ENCODE measurements around the gene SMIM12. TPM values are rescaled to one million over a fixed set of nuclear protein-coding genes. Genes with fewer than 3 reads are reported as not detected.
A peak's percentile ranks its signal among the peaks of the same experiment; 100 is the strongest.

The SMIM12 gene
- total and polyA plus RNA-seq, 5 experiments from 2014 or later: 40.9 to 77.3 (median 59.1) TPM

- peak overlapping the region in 1 of 10 donors; percentile 30 for H3K4me3 Mint-ChIP-seq
- H3K4me1 Mint-ChIP-seq: peaks cover 16 to 43% (median 26%) of the 10 kb centered on the region in 4 donors
- H3K27ac Mint-ChIP-seq: peak overlapping the region in 3 of 10 donors; percentile 32 to 88 (median 47)
- H3K9me3 Mint-ChIP-seq: no peaks in the 10 kb centered on the region
- POLR2A ChIA-PET: interaction anchor here (3.0 kb wide), 1 partner anchor 10 kb away, joined by 14 read pairs; the partner anchor contains the start of gene SMIM12
- peaks cover 4 to 26% (median 11%) of the 10 kb centered on the region in 5 donors for H3K27me3 Mint-ChIP-seq
- no peak for DNase-seq
- H3K36me3 Mint-ChIP-seq: no peaks in the 10 kb centered on the region
- ATAC-seq: no peak
These were observed 10.8 kb upstream of the SMIM12 start for GRCh38 chr1:34870395-34870794.

DNA sequence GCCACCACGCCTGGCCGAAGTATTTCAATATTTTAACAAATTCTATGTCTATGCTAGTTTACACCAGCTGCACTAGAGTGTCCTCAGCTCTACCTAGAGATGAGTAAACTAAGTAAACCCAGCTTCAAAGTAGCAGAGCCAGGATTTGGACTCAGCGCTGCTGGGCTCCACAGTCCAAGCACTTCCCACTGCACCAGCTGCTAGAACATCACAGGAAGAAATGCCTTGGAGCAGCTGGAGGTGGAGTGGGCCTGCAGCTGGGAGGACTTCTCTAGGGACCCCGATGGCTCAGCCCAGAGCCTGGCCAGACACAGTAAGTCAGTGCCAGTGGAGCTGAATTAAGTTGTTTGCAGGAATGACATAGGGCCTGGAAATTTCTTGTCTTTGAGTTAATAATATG is 10.2 kb upstream of the SMIM12 start:
- DNase-seq (no peak), ATAC-seq (no peak)
- H3K36me3 Mint-ChIP-seq: no peaks in the 10 kb centered on the region
- POLR2A ChIA-PET: interaction anchor here (3.0 kb wide), 1 partner anchor 10 kb away, joined by 14 read pairs; the partner anchor contains the start of gene SMIM12
- H3K27ac Mint-ChIP-seq: peak overlapping the region in 1 of 10 donors; percentile 4
- no peak overlapping the region for H3K4me3 Mint-ChIP-seq
- no peaks in the 10 kb centered on the region for H3K9me3 Mint-ChIP-seq
- H3K27me3 Mint-ChIP-seq: peaks cover 4 to 21% (median 7%) of the 10 kb centered on the region in 5 donors
- H3K4me1 Mint-ChIP-seq: peaks cover 17 to 48% (median 30%) of the 10 kb centered on the region in 4 donors

DNA sequence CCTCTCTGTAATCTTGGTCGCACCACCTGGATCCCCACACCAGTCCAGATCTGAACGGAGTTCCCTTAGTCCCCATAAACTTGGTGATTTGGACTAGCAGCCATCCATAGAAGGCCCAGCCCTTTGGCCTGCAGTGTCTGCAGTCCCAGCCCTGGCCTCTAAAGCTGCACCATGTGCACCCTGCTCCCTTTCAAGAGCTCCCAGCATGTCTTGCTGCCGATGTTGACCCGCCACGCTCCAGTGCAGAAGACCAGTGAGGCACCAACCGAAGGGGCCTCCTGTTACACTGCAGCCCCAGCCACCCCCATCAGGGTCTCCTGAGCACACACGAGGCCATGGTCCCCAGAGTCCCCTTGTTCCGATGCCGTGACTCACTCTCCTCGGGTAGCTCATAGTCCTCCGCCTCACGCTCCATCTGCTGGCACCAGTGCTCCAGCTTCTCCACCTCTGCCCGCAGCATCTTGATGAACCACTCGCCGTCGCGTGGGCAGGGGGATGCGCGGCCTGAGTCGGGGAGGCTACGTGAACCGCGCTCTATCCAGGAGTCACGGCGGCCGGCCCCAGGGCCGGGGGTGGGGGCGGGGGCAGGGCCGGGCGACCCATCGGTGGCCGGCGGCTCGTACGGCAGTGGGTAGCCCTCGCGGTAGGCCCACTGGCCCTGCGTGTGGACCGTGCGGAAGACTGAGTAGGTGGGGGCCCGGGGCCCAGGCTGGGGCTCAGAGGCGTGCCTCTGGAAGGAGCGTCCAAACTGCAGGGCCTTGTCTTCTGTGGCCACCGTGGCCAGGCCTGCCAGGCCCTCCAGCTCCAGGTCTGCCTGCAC is 8.9 kb upstream of the SMIM12 start:
- peaks cover 2 to 20% (median 4%) of the 10 kb centered on the region in 5 donors for H3K27me3 Mint-ChIP-seq
- no peaks in the 10 kb centered on the region for H3K36me3 Mint-ChIP-seq
- H3K4me1 Mint-ChIP-seq: peaks cover 26 to 61% (median 43%) of the 10 kb centered on the region in 4 donors
- DNase-seq (no peak), ATAC-seq (no peak)
- H3K4me3 Mint-ChIP-seq: peak overlapping the region in 8 of 10 donors; percentile 54 to 80 (median 64)
- no peaks in the 10 kb centered on the region for H3K9me3 Mint-ChIP-seq
- POLR2A ChIA-PET: interaction anchor here (0.7 to 1.0 kb wide), 2 partner anchors 7 to 9 kb away, joined by 3 to 5 read pairs; partner anchors contain the start of gene SMIM12
- peak overlapping the region in 7 of 10 donors; percentile 10 to 80 (median 59) for H3K27ac Mint-ChIP-seq

DNA sequence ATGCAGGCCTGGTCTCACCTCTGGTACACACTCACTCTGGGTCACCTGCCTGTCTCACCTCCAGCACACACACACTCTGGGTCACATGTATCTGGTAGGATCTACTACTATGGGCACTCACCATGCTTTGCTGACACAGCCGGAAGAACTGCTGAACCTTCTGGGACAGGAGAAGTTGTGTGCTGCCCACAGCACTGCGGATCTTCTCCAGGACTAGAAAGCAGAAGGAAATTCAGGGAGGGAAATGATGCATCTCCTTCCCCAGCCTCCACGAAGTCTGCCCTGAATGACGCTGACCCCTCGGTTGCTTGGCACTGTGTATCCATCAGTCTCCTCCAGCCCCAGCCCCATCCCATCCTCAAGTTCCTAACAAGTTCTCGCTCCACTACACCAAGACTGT is 7.9 kb upstream of the SMIM12 start:
- POLR2A ChIA-PET: interaction anchor here (1.0 to 1.7 kb wide), 3 partner anchors 8 to 164 kb away, joined by 4 to 7 read pairs (median 5); partner anchors contain the start of genes SMIM12, TMEM35B and ZMYM6
- Mint-ChIP-seq H3K27me3 (peaks cover 0 to 12% (median 4%) of the 10 kb centered on the region in 5 donors), H3K4me1 (peaks cover 33 to 72% (median 53%) of the 10 kb centered on the region in 4 donors), H3K4me3 (peak overlapping the region; percentile 40 to 80 (median 64)), H3K9me3 (no peaks in the 10 kb centered on the region), H3K36me3 (no peaks in the 10 kb centered on the region), H3K27ac (peak overlapping the region in 8 of 10 donors; percentile 33 to 80 (median 60))
- DNase-seq: no peak
- ATAC-seq: no peak

DNA sequence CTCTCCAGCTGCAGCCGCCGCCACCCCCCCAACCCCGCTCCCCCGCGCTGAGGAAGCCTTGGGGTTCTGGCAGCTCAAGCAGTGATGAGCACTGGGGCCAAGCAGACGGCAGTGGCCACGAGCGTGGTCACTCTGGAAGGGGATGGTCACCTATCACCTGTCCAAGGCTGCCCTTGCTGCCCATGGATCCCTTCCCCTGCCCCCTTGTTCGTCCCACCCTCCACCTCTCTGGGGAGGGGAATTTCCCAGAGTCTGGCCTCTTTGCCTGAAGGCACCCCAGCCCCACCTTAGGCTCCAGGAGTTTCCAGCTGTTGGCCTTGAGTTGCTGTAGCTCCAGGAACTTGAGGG is 7.2 kb upstream of the SMIM12 start:
- H3K4me1 Mint-ChIP-seq: peaks cover 29 to 67% (median 51%) of the 10 kb centered on the region in 4 donors
- no peak for DNase-seq
- peak in 1 of 2 donors; percentile 31 for ATAC-seq
- POLR2A ChIA-PET: interaction anchor here (1.2 to 2.5 kb wide), 6 partner anchors 12 to 165 kb away, joined by 3 to 12 read pairs (median 6); partner anchors contain the start of genes TMEM35B and ZMYM6
- H3K9me3 Mint-ChIP-seq: no peaks in the 10 kb centered on the region
- H3K36me3 Mint-ChIP-seq: no peaks in the 10 kb centered on the region
- H3K4me3 Mint-ChIP-seq: peak overlapping the region; percentile 33 to 93 (median 83)
- peaks cover 0 to 7% (median 0%) of the 10 kb centered on the region in 5 donors for H3K27me3 Mint-ChIP-seq
- H3K27ac Mint-ChIP-seq: peak overlapping the region in 8 of 10 donors; percentile 35 to 94 (median 88)

DNA sequence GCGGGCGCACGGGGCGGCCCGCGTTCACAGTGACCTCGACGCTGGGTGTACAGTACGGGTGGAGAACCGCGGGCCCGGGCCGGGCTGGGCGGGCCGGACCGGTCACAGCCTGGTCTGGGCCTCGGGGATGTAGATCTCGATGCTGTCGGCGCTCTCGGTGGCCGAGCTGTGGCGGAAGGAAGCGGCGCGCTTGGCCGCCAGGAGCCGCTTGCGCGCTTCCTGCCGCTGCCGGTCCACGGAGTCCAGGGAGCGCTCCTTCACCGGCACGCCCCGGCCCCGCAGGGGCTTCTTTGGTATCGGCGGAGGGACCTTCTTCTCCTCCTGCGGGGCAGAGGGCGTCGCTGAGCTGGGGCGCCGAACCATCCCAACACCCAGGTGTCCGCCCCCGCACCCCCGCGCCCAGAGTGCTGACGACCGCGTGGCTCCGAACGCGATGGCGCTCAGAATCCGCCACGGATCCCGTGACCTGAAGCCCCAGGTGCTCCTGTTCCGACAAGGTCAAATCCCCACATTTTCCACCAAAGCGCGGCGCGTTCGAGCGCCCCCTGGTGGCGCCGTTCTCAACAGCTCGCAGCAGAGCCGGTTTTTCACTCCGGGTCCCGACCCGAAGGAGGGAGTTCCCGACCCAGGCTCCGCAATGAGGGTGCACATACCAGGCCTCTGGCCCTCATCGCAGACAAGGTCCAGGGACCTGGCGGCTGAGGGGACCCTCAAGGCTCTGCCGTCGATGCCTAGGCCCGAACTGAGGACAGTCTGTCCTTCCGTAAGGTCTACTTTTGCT is 6.6 kb upstream of the SMIM12 start:
- POLR2A ChIA-PET: interaction anchor here (1.1 to 2.5 kb wide), 7 partner anchors 8 to 165 kb away, joined by 3 to 12 read pairs (median 4); partner anchors contain the start of genes TMEM35B and ZMYM6

GRCh38 chr1:34865573-34865972 is 6.0 kb upstream of the SMIM12 start:
- Mint-ChIP-seq H3K36me3 (no peaks in the 10 kb centered on the region), H3K4me1 (peaks cover 23 to 62% (median 48%) of the 10 kb centered on the region in 4 donors), H3K4me3 (peak overlapping the region in 8 of 10 donors; percentile 39 to 90 (median 81)), H3K27ac (peak overlapping the region in 4 of 10 donors; percentile 26 to 83 (median 76)), H3K27me3 (no peaks in the 10 kb centered on the region), H3K9me3 (no peaks in the 10 kb centered on the region)
- ATAC-seq (no peak), DNase-seq (no peak)
- POLR2A ChIA-PET: interaction anchor here (1.1 to 2.5 kb wide), 5 partner anchors 9 to 20 kb away, joined by 3 to 12 read pairs (median 4); no protein-coding TSS in a partner anchor

More for the DNA sequence above, 6.6 kb upstream of the SMIM12 start:
- ATAC-seq (peak; percentile 82 to 83), DNase-seq (peak; percentile 86 to 97 (median 92))
- H3K36me3 Mint-ChIP-seq: no peaks in the 10 kb centered on the region
- no peaks in the 10 kb centered on the region for H3K9me3 Mint-ChIP-seq
- peak overlapping the region; percentile 80 to 93 (median 86) for H3K4me3 Mint-ChIP-seq
- H3K4me1 Mint-ChIP-seq: peaks cover 26 to 62% (median 49%) of the 10 kb centered on the region in 4 donors
- H3K27me3 Mint-ChIP-seq: peaks cover 0 to 1% (median 0%) of the 10 kb centered on the region in 5 donors
- H3K27ac Mint-ChIP-seq: peak overlapping the region; percentile 80 to 95 (median 92)

DNA sequence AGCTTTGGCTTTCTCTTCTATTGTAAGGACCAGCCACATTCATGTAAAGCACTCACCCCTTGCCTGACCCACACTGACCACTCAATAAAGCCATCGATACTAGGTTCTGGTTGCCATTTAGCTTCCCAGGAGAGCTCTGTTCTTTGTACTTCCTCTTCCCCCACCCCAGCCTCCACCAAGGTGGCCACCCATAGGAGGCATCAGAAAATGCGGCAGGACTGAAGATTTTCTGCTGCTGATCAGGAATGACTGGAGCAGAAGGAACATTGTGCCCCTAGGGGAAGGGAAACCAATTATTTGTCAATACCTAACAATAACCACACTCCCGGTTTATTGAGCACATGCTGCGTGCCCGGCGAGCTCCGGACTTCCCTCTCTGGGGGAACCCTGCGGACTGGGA is 5.2 kb upstream of the SMIM12 start:
- no peaks in the 10 kb centered on the region for H3K9me3 Mint-ChIP-seq
- peak overlapping the region; percentile 59 to 90 (median 68) for H3K4me3 Mint-ChIP-seq
- ATAC-seq (no peak), DNase-seq (no peak)
- H3K27ac Mint-ChIP-seq: peak overlapping the region; percentile 26 to 88 (median 80)
- peaks cover 25 to 64% (median 55%) of the 10 kb centered on the region in 4 donors for H3K4me1 Mint-ChIP-seq
- H3K27me3 Mint-ChIP-seq: no peaks in the 10 kb centered on the region
- no peaks in the 10 kb centered on the region for H3K36me3 Mint-ChIP-seq
- POLR2A ChIA-PET: interaction anchor here (0.6 to 2.5 kb wide), 5 partner anchors 10 to 120 kb away, joined by 3 to 7 read pairs (median 4); partner anchors contain the start of gene TMEM35B

- H3K4me1 Mint-ChIP-seq: peaks cover 32 to 71% (median 64%) of the 10 kb centered on the region in 4 donors
- ATAC-seq (no peak), DNase-seq (peak in 2 of 10 donors; percentile 34 to 40)
- peak overlapping the region in 9 of 10 donors; percentile 29 to 88 (median 81) for H3K27ac Mint-ChIP-seq
- H3K9me3 Mint-ChIP-seq: no peaks in the 10 kb centered on the region
- no peaks in the 10 kb centered on the region for H3K27me3 Mint-ChIP-seq
- no peaks in the 10 kb centered on the region for H3K36me3 Mint-ChIP-seq
- POLR2A ChIA-PET: interaction anchor here (1.9 kb wide), 1 partner anchor 122 kb away, joined by 4 read pairs; the partner anchor contains the start of gene TMEM35B
- H3K4me3 Mint-ChIP-seq: peak overlapping the region; percentile 4 to 90 (median 64)
These were observed 4.0 kb upstream of the SMIM12 start for GRCh38 chr1:34863501-34863900.

- peak in 9 of 10 donors; percentile 10 to 65 (median 35) for DNase-seq
- H3K27ac Mint-ChIP-seq: peak overlapping the region; percentile 91 to 99 (median 96)
- H3K4me3 Mint-ChIP-seq: peak overlapping the region; percentile 82 to 98 (median 96)
- H3K9me3 Mint-ChIP-seq: no peaks in the 10 kb centered on the region
- peaks cover 36 to 62% (median 60%) of the 10 kb centered on the region in 4 donors for H3K4me1 Mint-ChIP-seq
- H3K36me3 Mint-ChIP-seq: peaks cover 0 to 22% (median 4%) of the 10 kb centered on the region in 3 donors
- ATAC-seq: peak; percentile 27 to 59
- no peaks in the 10 kb centered on the region for H3K27me3 Mint-ChIP-seq
- POLR2A ChIA-PET: interaction anchor here (1.1 to 2.2 kb wide), 4 partner anchors 9 to 334 kb away, joined by 4 to 14 read pairs (median 6); partner anchors contain the start of genes SFPQ and TMEM35B
These were observed 576 bp downstream of the SMIM12 start for GRCh38 chr1:34858901-34859445.

DNA sequence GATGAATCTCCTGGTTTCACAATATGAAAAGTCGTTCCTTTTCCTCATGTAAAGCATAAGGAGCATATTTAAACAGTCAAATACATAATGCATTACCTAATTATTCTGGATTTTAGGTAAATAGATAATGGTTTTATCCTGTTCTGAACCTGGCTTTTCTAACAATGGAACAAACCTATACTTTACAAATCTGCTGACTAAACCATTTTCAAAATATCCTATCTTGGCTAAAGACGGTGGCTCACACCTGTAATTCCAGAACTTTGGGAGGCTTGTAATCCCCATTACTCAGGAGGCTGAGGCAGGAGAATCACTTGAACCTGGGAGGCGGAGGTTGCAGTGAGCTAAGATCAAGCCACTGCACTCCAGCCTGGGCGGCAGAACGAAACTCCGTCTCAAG is 2.9 kb downstream of the SMIM12 start:
- DNase-seq (no peak), ATAC-seq (no peak)
- POLR2A ChIA-PET: no interaction called here
- H3K27ac Mint-ChIP-seq: peak overlapping the region in 6 of 10 donors; percentile 21 to 85 (median 44)
- peak overlapping the region in 1 of 10 donors; percentile 24 for H3K4me3 Mint-ChIP-seq
- H3K27me3 Mint-ChIP-seq: no peaks in the 10 kb centered on the region
- no peaks in the 10 kb centered on the region for H3K9me3 Mint-ChIP-seq
- peaks cover 27 to 54% (median 47%) of the 10 kb centered on the region in 4 donors for H3K4me1 Mint-ChIP-seq
- peaks cover 0 to 37% (median 4%) of the 10 kb centered on the region in 3 donors for H3K36me3 Mint-ChIP-seq

Measured in naive thymus-derived CD8-positive, alpha-beta T cell (primary cell).